ENCODE results near the gene IPO11.

GRCh38 chr5:62585751-62586150 is 173.2 kb downstream of the IPO11 start:
- TF ChIP-seq CTCF (IDR thresholded peaks at IDR 0.05) (no peak), EZH2phosphoT487 (IDR thresholded peaks at IDR 0.05) (no peak)
